Activated gamma-delta T cell (primary cell): ENCODE measurements around the gene ARSD.
"Not testable (repeated sequence)": the region's sequence is repeated elsewhere in the genome, so short reads cannot be mapped to it uniquely, and the experiment has no call there.

ENCODE experiments used
- DNase-seq: peaks from one replicate; lab custom pipeline; 2025; lab: John Stamatoyannopoulos, UW
- total RNA-seq, 2 donors: gene quantifications; one replicate each; lab custom pipeline; 2026; lab: John Stamatoyannopoulos, UW

The ARSD gene, protein sequence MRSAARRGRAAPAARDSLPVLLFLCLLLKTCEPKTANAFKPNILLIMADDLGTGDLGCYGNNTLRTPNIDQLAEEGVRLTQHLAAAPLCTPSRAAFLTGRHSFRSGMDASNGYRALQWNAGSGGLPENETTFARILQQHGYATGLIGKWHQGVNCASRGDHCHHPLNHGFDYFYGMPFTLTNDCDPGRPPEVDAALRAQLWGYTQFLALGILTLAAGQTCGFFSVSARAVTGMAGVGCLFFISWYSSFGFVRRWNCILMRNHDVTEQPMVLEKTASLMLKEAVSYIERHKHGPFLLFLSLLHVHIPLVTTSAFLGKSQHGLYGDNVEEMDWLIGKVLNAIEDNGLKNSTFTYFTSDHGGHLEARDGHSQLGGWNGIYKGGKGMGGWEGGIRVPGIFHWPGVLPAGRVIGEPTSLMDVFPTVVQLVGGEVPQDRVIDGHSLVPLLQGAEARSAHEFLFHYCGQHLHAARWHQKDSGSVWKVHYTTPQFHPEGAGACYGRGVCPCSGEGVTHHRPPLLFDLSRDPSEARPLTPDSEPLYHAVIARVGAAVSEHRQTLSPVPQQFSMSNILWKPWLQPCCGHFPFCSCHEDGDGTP
- total RNA-seq, result 10.4 to 18.6 reads per million in 2 donors

DNA sequence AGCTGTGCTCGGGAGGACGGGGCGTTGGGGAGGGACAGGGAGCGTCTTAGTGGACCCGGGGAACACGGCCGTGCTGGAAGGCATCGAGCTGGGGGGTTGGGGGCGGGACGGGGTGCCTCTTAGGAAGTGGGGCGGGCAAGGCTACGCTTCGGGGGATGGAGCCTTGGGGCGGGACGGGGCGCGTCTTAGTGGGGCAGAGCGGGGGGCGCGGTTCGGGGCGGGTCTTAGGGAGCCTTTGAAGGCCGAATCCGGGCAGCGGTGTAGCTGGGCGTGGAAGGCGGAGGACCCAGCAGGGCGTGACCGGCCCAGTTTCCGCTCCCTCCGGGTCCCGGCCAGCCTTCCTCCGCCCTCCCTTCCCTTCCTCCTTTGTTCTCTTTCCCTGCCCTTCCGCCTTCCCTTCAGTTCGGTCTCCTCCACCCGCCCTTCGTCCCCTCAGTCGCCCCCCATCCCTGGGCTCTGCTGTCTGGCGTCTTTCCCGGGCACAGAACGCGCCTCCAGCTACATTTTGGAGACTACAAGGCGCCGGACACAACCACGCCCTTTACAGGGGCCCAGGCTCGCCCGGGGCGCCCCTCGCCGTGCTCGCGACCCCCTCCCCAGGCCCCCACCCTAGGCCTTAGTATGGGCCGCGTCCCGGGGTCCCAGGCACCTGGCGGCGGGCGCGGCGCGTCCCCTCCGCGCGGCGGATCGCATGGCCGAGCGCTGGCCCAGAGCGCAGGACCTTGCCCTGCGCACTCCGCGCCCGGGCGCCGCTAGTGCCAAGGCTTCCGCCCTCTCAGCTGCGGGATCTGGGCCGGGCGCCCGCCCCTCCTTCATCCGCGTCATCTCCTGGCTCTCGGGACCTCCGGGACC, at the start of gene ARSD:
TSS of gene ARSD (minus strand) at position 757 of the 852 bp plus-strand sequence. CDS start at position 693, 64 bp downstream.
- DNase-seq, result peak; percentile 45

DNA sequence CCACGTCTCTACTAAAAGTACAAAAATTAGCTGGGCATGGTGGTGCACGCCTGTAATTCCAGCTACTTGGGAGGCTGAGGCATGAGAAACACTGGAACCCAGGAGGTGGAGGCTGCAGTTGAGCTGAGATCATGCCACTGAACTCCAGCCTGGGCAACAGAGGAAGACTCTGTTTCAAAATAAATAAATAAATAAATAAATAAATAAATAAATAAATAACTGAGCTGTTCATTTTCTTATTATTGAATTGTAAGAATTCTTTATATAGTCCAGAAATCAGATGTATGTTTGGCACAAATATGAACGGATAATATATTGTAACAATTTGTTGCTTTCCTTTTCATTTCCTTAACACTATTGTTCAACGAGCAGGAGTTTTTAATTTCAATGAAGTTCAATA, 49.5 kb upstream of the ARSD start:
- DNase-seq, result not testable (repeated sequence)

DNA sequence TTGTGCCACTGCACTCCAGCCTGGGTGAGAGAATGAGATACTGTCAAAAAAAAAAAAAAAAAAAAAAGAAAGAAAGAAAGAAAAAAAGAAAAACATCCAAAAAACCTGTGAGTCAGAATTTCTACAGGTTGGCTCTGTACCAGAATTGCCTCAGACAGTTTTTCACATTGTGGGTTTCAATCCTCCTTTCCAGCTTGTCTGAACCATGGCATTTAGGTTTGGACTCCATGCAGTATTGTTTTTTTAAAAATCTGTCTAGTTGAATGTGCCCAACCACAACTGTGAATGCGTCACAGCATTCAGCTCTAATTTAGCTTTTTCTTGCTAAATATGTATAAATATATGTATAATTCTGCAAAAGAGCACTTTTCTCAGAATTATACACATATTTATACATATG, 45.8 kb upstream of the ARSD start:
- no peak for DNase-seq

DNA sequence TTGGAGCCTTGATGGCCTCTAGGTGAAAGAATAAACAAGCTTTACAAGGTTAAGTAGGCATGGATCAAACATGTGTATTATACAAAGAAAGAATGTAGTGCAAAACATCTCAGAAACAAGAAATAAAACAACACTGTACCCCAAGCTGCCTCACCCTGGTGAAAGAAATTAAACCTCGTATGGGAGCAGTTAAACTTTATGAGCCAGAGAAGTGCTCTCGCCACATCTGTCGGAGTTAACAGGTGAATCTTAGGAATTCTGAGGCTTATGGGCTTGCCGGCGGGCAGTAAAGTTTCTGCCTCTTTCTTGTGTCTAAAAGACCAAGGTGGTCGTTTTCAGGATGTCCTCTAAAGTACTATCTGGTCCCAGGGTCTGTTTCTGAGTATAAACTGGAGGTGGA, 43.3 kb upstream of the ARSD start:
- no peak for DNase-seq

DNA sequence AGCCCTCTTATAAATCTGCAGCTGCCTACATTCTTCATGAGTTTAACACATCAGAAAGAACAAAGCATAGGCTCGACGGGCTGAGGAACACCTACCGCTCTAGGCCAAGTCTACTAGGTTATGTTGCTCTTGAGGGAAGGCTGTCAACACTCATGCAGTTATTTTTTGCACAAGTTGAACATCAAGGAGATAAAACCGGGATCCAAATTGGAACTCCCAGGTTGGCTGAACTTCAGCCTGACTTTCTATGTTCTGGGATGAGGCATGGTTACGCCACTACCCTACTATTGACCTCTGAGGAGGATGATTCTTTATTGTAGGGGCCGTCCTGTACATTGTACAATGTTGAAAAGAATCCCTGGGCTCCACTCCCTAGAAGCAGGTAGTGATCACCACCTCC, 39.9 kb upstream of the ARSD start:
- no peak for DNase-seq

DNA sequence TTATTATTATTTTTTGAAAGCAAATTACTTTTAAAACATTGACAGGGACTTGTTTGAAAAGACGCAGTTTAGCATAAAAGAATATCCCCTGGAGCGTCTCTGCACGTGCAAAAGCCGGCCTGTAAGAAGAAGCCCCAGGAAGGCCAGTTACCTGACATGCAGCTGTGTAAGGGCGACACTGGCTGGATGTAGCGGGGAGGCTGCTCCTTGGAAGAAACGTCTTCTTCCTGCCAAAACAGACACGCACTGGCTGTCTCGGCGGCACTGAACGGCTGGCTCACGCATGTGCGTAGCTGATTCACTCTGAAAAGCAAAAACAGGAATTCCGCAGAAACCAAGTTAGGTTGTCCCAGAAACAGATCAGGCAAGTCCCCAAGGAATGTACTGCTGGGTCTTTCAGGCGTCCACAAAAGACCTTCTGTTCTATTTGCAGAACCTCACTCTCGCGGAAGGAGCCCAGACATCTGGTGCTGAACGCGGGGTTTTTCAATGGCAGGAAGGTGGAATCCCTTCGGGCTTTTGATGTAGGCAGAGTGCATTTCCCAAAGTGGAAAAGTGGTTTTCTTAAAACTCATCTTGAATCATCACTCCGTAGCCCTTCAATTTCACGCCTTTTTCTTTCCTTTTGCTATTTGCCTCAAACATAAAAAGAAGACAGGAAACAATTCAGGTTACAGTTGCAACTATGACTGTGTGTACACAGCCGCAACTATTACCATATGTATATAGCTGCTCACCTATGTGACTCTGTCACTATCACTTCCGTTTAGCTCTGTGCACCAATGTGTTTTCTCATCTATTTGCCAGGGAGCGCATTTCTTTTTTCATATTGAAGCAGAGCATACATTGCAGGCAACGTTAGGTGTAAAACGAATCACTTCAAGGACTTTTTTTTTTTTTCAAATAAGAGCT, 39.1 kb upstream of the ARSD start:
- DNase-seq, result no peak

DNA sequence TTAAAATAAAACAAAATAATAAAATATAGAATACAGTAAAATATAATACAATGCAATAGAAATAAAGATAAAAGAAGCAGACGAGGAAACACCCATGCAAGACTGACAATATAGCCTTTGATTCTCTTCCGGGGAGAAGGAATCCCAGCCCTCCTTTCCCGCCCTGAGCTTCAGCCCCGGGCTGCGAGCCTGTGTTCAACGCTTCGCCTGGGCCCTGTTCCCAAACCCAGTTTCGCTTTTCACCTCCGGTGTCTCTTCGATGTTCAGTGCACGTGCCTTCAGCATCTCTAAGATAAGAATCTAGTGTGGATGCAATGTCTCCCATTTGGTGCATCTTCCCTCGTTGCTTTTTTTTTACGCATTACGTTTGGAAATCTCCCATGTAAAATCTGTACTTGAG, 38.4 kb upstream of the ARSD start:
- no peak for DNase-seq

DNA sequence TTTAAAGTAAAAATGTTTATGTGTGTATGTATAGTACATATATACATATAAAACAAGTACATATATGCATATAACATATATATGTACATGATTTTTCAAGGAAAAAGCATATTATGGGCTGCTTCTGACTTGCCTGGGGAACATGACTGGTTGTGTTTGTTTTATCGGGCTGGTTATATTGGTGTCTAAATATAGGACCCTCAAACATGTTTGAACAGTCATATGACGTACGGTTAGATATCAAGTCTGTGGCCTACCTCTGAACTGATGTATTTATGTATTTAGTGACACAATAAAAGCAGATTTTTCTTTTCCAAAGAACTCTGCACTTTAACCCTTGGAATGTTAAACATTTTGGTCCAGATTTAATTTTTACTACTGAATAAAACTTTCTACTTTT, 37.9 kb upstream of the ARSD start:
- no peak for DNase-seq

DNA sequence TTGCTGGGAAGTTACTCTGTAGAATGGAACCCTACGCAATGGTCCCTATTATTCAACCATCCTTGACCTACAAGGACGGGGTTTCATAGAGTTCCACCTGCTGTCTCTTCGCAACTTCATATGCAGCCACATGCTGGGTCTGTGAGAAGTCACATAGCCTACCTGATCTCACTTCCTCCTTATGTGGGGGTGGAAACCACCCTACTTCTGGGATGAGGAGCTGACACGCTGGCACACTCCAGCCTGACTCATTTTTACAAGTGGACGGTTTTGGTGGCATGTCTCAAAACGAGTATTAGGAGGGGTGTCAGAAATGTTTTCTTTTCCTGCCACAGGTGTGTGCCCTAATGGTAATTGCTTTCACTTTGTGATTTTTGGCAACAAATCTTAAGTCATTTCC, 36.8 kb upstream of the ARSD start:
- DNase-seq, result no peak

DNA sequence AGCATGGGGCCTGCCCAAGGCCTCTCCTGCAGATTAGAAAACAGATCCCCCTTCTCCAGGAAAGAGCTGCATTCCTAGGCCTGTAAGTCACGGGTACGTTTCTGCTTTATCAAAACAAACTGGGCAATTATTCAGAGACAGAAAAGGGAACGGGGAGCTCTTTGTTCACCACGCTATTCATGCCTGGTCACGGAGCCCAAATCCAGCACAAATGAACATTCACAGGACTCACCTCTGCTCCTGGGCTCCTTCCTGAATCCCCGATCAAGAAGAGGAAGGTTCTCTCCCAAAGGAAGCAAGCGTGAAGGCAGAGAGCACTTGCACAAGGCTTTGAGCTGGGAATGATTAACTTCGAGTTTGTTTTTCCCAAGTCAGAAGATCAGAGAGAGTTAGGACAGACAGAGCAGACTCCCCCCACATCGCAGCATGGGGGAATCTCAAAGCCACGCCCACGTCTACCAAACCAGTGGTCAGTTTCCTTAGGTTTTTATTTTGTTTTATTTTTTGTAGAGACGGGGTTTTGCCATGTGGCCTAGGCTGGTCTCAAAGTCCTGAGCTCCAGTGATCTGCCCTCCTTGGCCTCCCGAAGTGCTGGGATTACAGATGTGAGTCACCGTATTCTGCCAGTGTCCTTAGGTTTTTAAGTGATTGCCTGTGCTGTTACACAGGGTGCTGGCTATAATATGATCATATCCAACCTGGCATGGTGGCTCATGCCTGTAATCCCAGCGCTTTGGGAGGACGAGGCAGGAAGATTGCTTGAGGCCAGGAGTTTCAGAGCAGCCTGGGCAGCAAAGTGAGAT, 35.1 kb upstream of the ARSD start:
- DNase-seq, result not testable (repeated sequence)

DNA sequence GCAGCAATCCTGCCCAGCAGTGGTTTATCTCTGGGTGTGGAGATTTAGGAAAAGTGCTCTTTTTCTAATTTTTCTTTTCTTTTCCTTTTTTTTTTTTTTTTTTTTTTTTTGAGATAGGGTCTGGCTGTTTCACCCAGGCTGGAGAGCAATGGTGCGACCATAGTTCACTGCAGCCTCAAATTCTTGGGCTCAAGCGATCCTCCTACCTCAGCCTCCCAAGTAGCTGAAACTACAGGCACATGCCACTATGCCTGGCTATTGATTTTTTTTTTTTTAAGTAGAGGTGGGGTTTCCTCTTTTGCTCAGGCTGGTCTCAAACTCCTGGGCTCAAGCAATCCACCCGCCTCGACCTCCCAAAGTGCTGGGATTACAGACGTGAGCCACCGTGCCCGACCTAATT, 34.3 kb upstream of the ARSD start:
- not testable (repeated sequence) for DNase-seq

DNA sequence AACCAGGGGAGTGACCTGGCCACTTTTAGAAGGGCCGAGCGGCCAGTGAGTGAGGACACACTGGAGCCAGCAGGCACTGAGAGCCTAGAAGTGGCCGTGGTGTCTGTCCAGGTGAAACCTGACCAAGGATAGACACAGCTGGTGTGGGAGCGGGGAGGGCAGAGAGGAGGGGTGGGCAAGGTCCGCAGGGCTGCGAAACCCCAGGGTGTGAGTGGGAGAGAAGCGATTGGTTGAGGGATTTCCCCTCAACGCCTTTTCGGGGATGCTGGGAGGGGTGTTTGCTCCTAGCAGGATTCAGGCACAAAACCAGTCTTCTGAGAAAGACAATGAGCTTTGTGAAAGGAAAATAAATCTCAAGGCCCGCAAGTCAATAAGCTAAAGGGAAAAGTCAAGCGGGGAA, 33.2 kb upstream of the ARSD start:
- no peak for DNase-seq

DNA sequence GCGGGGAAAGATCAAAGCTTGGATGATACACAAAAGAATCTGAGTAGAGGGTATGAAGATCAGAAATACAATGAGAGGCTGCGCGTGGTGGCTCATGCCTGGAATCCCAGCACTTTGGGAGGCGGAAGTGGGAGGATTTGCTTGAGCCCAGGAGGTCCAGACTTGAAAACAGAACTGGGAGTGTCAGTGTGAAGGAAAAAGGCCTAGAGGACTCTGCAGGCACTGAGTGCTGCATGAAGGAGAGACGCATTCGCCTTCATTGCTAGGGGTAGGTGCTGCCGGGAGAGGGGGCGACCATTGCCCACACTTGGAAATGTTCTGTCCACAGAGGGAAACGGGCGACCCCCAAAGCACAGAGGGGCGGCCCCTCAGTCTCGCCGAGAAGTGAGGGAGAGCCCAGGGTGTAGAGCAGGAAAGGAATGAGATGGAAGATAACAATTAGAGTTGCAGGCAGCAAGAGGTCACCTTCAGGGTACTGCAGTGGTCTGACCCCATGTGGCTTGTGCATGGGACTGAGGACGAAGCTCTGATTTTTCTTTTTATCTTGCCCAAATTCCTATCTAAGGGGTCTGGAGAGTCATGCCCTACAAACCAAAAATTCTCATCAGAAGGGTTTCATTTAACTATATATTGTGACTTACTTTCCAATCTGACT, 31.8 kb upstream of the ARSD start:
- DNase-seq, result no peak

DNA sequence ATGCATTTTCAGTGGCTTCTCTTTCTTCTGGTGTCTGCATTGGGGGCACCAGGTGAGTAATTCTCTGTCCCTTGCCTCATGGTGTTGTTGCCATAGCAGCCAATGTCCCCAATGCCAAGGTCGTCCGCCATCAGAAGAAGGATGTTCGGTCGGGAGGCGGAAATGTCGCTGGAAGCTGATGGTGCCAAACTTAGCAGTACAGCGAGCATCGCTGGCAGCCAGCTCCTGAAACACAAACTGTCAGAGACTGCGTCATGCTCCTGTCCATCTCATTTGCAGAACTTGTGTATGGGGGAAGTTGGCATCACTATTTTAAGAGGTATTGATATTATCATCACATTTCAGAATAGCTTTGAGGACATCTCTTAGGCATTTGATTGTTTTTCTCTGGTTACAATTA, 29.1 kb upstream of the ARSD start:
- DNase-seq, result no peak

DNA sequence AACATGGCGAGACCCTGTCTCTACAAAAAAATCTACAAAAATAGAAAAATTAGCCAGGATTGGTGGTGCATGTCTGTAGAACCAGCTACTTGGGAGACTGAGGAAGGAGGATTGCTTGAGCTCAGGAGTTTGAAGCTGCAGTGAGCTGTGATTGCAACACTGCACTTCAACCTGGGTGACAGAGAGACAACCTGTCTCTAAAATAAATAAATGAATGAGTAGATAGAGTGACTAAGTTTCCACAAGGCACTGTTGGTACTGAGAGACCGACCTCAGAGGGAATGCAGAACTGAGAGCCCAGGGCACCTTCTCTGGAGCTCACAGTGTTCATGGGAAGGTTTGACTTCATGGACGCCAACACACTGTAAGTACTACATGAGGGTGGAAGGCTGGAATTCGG, 26.7 kb upstream of the ARSD start:
- DNase-seq, result no peak

DNA sequence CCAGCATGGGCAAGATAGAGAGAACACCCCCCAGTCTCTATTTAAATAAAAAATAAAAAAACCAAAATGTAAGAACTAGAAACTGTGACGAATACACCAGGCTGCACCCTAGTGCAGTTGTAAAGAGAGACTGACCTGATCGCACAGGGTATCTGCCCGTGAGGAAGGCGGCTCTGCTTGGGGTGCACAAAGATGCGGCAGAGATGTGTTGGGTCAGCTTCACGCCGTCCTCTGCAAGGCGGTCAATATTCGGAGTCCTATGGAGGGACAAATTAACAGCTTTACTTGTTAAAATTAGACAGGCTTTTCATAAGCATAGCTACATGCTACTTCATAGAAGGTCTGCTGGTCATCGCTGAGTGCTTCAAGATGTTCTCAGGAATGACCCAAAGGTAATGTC, 26.1 kb upstream of the ARSD start:
- no peak for DNase-seq

DNA sequence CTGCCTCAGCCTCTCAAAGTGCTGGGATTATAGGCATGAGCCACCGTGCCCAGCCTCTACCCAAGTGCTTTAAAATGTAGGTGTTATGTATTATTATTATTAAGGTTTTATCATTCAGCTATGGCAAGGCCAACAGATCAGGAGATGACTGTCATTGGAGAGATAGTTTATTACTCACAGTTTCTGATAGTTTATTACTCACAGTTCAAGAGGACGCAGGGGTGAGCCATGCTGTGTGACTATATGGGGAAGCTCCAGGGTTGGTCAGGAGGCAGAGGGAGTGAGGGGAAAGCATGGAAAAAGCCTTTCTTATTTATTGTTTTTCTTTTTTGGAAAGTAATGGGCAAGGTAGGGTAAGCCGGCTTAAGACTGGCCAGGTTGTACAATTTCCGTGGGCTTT, 25.4 kb upstream of the ARSD start:
- DNase-seq, result no peak

DNA sequence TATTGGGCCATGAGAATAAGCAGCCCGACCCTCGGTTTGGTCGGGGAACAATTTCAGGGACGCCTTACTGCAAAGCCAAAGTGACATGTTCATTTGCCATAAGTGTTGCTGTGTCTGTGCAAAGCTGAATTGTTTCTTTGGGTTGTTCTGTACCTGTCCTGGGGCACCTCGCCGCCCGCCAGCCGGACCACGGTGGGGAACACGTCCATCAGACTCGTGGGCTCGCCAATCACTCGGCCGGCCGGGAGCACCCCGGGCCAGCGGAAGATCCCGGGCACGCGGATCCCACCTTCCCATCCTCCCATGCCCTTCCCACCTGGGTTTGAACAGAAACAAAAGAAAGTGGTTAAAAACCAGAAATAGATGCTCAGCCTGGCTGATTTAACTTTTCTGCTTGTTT, 8.8 kb upstream of the ARSD start:
- DNase-seq, result not testable (repeated sequence)

DNA sequence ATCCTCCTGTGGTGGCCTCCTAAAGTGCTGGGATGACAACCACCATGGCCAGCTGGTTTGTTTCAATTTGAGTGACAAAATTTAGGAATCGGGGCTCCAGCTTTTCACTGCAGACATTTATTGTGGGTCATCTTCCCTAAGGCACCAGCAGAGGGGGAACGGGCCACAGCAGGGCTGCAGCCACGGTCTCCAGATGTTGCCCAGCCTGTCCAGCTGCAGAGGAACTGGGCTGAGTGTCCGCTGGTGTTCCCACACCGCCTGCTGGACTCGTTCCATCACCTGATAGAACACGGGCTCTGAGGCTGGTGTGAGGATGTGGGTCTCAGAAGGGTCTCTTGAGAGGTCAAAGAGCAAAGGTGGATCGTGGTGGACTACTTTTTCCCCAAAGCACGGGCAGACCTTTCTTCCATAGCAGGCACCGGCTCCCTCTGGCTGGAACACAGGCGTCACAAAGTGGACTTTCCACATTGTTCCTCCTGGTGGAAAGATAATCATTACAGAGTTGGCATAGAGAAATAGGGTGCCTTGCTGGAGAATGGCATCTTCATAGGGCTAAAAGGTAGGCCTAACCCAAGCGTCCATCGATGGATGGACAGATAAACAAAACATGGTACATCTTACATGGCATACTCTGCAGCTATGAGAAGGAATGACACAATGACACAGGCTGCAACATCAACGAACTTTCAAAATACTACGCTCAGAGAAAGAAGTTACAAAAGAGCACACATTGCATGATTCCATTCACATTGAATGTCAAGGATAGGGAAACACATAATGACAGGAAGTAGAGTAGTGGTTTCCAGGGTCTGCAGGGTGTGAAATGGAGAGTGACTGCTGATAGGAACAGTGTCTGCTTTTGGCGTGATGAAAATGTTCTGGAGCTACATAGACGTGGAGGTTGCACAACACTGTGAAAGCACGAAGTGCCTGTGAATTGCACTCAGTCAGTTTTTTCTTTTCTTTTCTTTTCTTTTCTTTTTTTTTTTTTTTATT, 5.9 kb upstream of the ARSD start:
- DNase-seq, result no peak
